Nephron progenitor cell (in vitro differentiated cells): ENCODE data around the gene NET1.

Experiments used
- DNase-seq: peaks from one replicate; pipeline ENCODE4 v3.0.0; 2021
- H3K27ac Mint-ChIP-seq: 2 replicates; pipeline ENCODE4 v1.8.0; 2021; ENCODE audit warnings: mild to moderate bottlenecking, moderate library complexity, mixed read lengths
- H3K27me3 Mint-ChIP-seq: 2 replicates; pipeline ENCODE4 v1.8.0; 2021; ENCODE audit warnings: mild to moderate bottlenecking, low read depth, mixed read lengths; ENCODE audit not compliant: poor library complexity
- H3K36me3 Mint-ChIP-seq: 2 replicates; pipeline ENCODE4 v1.8.0; 2021; ENCODE audit warnings: low read depth, mixed read lengths
- H3K4me1 Mint-ChIP-seq: 2 replicates; pipeline ENCODE4 v1.8.0; 2021; ENCODE audit warnings: mixed read lengths
- H3K4me3 Mint-ChIP-seq: 2 replicates; pipeline ENCODE4 v1.8.0; 2021; ENCODE audit warnings: mild to moderate bottlenecking, moderate library complexity, mixed read lengths
- H3K9me3 Mint-ChIP-seq: 2 replicates; pipeline ENCODE4 v1.8.0; 2021; ENCODE audit warnings: mild to moderate bottlenecking, moderate library complexity, mixed read lengths
- CTCF ChIP-seq: fragments of 200-600 bp; sonication (generic); IDR thresholded peaks from 2 replicates; pipeline ENCODE4 v1.5.0; 2021; ENCODE audit warnings: antibody characterized with exemption

The NET1 gene

GRCh38 chr10:5434017-5434753 lies 21.8 kb downstream of the NET1 start:
- DNase-seq, result no peak
- H3K27ac Mint-ChIP-seq, result peak overlapping the region; percentile 71

GRCh38 chr10:5435328-5435727 lies 23.0 kb downstream of the NET1 start:
- no peak overlapping the region for H3K4me3 Mint-ChIP-seq
- no peak overlapping the region for H3K27ac Mint-ChIP-seq
- DNase-seq, result no peak
- H3K9me3 Mint-ChIP-seq, result peaks cover 11% of the 10 kb centered on the region
- peaks cover 31% of the 10 kb centered on the region for H3K36me3 Mint-ChIP-seq
- peaks cover 33% of the 10 kb centered on the region for H3K4me1 Mint-ChIP-seq
- TF ChIP-seq CTCF, result no peak
- no peaks in the 10 kb centered on the region for H3K27me3 Mint-ChIP-seq

More at GRCh38 chr10:5434017-5434753, 21.8 kb downstream of the NET1 start:
- H3K36me3 Mint-ChIP-seq, result peaks cover 41% of the 10 kb centered on the region
- H3K4me3 Mint-ChIP-seq, result peak overlapping the region; percentile 32
- peaks cover 36% of the 10 kb centered on the region for H3K4me1 Mint-ChIP-seq
- TF ChIP-seq CTCF, result peak; percentile 65
- H3K27me3 Mint-ChIP-seq, result no peaks in the 10 kb centered on the region
- H3K9me3 Mint-ChIP-seq, result peaks cover 14% of the 10 kb centered on the region

- H3K27me3 Mint-ChIP-seq, result no peaks in the 10 kb centered on the region
- peaks cover 5% of the 10 kb centered on the region for H3K36me3 Mint-ChIP-seq
- TF ChIP-seq CTCF, result no peak
- no peak overlapping the region for H3K27ac Mint-ChIP-seq
- no peak for DNase-seq
- H3K9me3 Mint-ChIP-seq, result no peaks in the 10 kb centered on the region
- H3K4me3 Mint-ChIP-seq, result no peak overlapping the region
- peaks cover 5% of the 10 kb centered on the region for H3K4me1 Mint-ChIP-seq
Observed at GRCh38 chr10:5440206-5440605, 27.8 kb downstream of the NET1 start.

- peaks cover 5% of the 10 kb centered on the region for H3K4me1 Mint-ChIP-seq
- no peaks in the 10 kb centered on the region for H3K9me3 Mint-ChIP-seq
- no peak overlapping the region for H3K4me3 Mint-ChIP-seq
- no peak for DNase-seq
- H3K27ac Mint-ChIP-seq, result no peak overlapping the region
- no peaks in the 10 kb centered on the region for H3K27me3 Mint-ChIP-seq
- H3K36me3 Mint-ChIP-seq, result peaks cover 5% of the 10 kb centered on the region
- no peak for TF ChIP-seq CTCF
Observed at GRCh38 chr10:5441106-5441505, 28.7 kb downstream of the NET1 start.

- Mint-ChIP-seq H3K9me3 (no peaks in the 10 kb centered on the region), H3K27ac (no peak overlapping the region), H3K27me3 (no peaks in the 10 kb centered on the region), H3K4me1 (peaks cover 16% of the 10 kb centered on the region), H3K4me3 (no peak overlapping the region), H3K36me3 (peaks cover 5% of the 10 kb centered on the region)
- peak; percentile 80 for TF ChIP-seq CTCF
- DNase-seq, result peak; percentile 21
Observed at GRCh38 chr10:5442065-5442989, 30.0 kb downstream of the NET1 start.
